Pancreas (tissue), 10 donors: ENCODE measurements around the gene KARS1. TPM values are rescaled to one million over a fixed set of nuclear protein-coding genes. Genes with fewer than 3 reads are reported as not detected.

Experiments
- ATAC-seq, 4 donors: fragments of 200-7000 bp; cut with Tn5 transposase; one replicate each; pipeline versions ENCODE4 v1.8.0 to v1.9.1; 2020; ENCODE audit warnings: mild to moderate bottlenecking in 4 of 4, moderate library complexity in 4 of 4
- DNase-seq, 6 donors: peaks; one replicate each; pipeline ENCODE4 v3.0.0-alpha.2; 2020
- FAIRE-seq: peaks from 2 replicates; lab custom pipeline; 2012; peaks lifted over from hg19 to GRCh38; lab: Jason Lieb, UNC
- H3K27ac ChIP-seq, 4 donors: fragments of 200-600 bp; sonication (generic); 1 replicate in 3 of 4; 2 replicates in 1 of 4; pipeline versions ENCODE4 v1.5.0 to v1.8.0; 2020
- H3K27me3 ChIP-seq, 4 donors: fragments of 200-600 bp; one replicate each; pipeline ENCODE4 v1.8.0; 2021
- H3K36me3 ChIP-seq, 3 donors: fragments of 200-600 bp; sonication (generic) in 1 of 3; one replicate each; pipeline versions ENCODE4 v1.5.0 to v1.8.0; 2020 to 2021
- H3K4me1 ChIP-seq, 3 donors: fragments of 200-600 bp; one replicate each; pipeline ENCODE4 v1.8.0; 2021
- H3K4me3 ChIP-seq, 4 donors: fragments of 200-600 bp; sonication (generic) in 2 of 4; one replicate each; pipeline versions ENCODE4 v1.5.0 to v1.8.0; 2020 to 2021
- H3K9me3 ChIP-seq, 4 donors: fragments of 200-600 bp; one replicate each; pipeline ENCODE4 v1.8.0; 2021
- WGBS, 2 donors: extraction: QIAGEN DNeasy Blood & Tissue Kit; methylation state at CpG; one replicate each; pipeline ENCODE4 v1.1.7; 2013; 5-methylcytosine and 5-hydroxymethylcytosine counted together
- intact Hi-C, 3 donors: fragments of 100-400 bp; cut with DNase I; formaldehyde crosslinking; loops; one replicate each; pipeline versions ENCODE4 v1.11.1 to v1.14.2; 2022
- polyA plus RNA-seq, 2 donors: library from polyadenylated mRNA; stranded (reverse); fragments of 200-250 nt; gene quantifications; one replicate each; pipeline ENCODE4 v1.2.3, GENCODE V29; 2013
- total RNA-seq, 6 donors: library from RNA; stranded (reverse); fragmentation: NEBNext Ultra II Directional in 4 of 6; extraction: Animal tissue kit (Norgen Biotek cat#: 25700) in 4 of 6; gene quantifications; one replicate each; pipeline versions ENCODE4 v1.2.1 to v1.2.4, GENCODE V29; 2021 to 2023
- TF ChIP-seq, protein P1 (sequence below), 4 donors: fragments of 200-600 bp; sonication (generic) in 3 of 4; IDR thresholded peaks; one replicate each; pipeline versions ENCODE4 v1.5.0 to v1.8.0; 2021; ENCODE audit warnings: antibody characterized with exemption in 4 of 4
- donor health status: healthy with polysubstance abuse.
- donor health status: DM: no; HTN: no; CAD: no; lungs with moderate emphysema.
- donor health status: DM: no; HTN: no; CAD: no.
- donor health status: control.
- donor health status: control.
- donor health status: Bipolar disorder and iron deficiency.
- donor health status: DM: yes; HTN: yes; CAD: no.
- donor health status: DM: no; HTN: no; CAD: no.
- donor health status: DM: no; HTN: no; CAD: no.
- donor health status: DM: yes; HTN: yes; CAD: no.

Gene KARS1
- total and polyA plus RNA-seq, 8 donors = 47.2 to 70.7 (median 58.5) TPM

- intact Hi-C loops = no loop called here
- WGBS, 2 donors = 92% methylated on average over 7 of the region's 7 CpGs
- TF ChIP-seq, protein P1, sequence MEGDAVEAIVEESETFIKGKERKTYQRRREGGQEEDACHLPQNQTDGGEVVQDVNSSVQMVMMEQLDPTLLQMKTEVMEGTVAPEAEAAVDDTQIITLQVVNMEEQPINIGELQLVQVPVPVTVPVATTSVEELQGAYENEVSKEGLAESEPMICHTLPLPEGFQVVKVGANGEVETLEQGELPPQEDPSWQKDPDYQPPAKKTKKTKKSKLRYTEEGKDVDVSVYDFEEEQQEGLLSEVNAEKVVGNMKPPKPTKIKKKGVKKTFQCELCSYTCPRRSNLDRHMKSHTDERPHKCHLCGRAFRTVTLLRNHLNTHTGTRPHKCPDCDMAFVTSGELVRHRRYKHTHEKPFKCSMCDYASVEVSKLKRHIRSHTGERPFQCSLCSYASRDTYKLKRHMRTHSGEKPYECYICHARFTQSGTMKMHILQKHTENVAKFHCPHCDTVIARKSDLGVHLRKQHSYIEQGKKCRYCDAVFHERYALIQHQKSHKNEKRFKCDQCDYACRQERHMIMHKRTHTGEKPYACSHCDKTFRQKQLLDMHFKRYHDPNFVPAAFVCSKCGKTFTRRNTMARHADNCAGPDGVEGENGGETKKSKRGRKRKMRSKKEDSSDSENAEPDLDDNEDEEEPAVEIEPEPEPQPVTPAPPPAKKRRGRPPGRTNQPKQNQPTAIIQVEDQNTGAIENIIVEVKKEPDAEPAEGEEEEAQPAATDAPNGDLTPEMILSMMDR (IDR thresholded peaks at IDR 0.05) = no peak
Measured at GRCh38 chr16:75579281-75579834, 68.1 kb downstream of the KARS1 start.

DNA sequence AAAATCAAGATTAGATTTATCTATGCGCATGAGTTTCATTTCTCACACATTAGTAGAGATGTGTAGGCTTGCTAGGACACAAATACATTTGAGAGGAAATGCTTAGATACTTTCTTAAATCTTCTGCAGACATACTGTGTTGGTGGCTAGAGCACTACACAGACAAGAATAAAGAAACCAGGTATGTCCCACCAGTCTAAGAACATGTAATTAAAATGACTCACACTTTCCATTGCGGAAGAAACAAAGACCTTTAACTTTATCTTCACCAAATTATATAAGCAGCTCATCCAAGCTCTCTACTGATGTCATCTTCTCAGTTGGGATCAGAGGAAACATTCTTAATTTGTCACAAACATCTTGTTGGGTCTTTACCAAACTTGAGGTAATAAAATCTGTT lies 68.7 kb downstream of the KARS1 start:
- no peak for FAIRE-seq
- no peak overlapping the region for H3K4me3 ChIP-seq
- H3K27me3 ChIP-seq = no peaks in the 10 kb centered on the region
- TF ChIP-seq, protein P1 (IDR thresholded peaks at IDR 0.05) = no peak
- intact Hi-C loops = no loop called here
- 94 to 95% methylated on average over 2 of the region's 2 CpGs for WGBS, 2 donors
- H3K9me3 ChIP-seq = no peaks in the 10 kb centered on the region
- DNase-seq = no peak
- ATAC-seq = no peak
- H3K4me1 ChIP-seq = no peaks in the 10 kb centered on the region
- H3K36me3 ChIP-seq = peaks cover 0 to 43% (median under 1%) of the 10 kb centered on the region in 3 donors
- no peak overlapping the region for H3K27ac ChIP-seq

More at GRCh38 chr16:75579281-75579834, 68.1 kb downstream of the KARS1 start:
- Histone ChIP-seq H3K27ac (no peak overlapping the region), H3K9me3 (no peaks in the 10 kb centered on the region), H3K36me3 (peaks cover 0 to 38% (median 0%) of the 10 kb centered on the region in 3 donors), H3K4me3 (no peak overlapping the region), H3K4me1 (no peaks in the 10 kb centered on the region), H3K27me3 (no peaks in the 10 kb centered on the region)
- ATAC-seq (no peak), FAIRE-seq (no peak), DNase-seq (no peak)

GRCh38 chr16:75578212-75578611 lies 69.3 kb downstream of the KARS1 start:
- FAIRE-seq (no peak), DNase-seq (no peak), ATAC-seq (no peak)
- Histone ChIP-seq H3K36me3 (peaks cover 0 to 47% (median 5%) of the 10 kb centered on the region in 3 donors), H3K9me3 (no peaks in the 10 kb centered on the region), H3K4me3 (no peak overlapping the region), H3K4me1 (no peaks in the 10 kb centered on the region), H3K27ac (no peak overlapping the region), H3K27me3 (no peaks in the 10 kb centered on the region)
- intact Hi-C loops = no loop called here
- WGBS, 2 donors = 94 to 96% methylated on average over 7 of the region's 7 CpGs
- TF ChIP-seq, protein P1 (IDR thresholded peaks at IDR 0.05) = no peak

Other genes with a start within 250 kb of the KARS1 start
- 10 to 100 TPM; 19.3 to 28.6 (median 22.1) TPM for gene CFDP1, start 214.2 kb downstream of the KARS1 start, total RNA-seq
- gene CFDP1, start 214.2 kb downstream of the KARS1 start, polyA plus RNA-seq = 10 to 100 TPM; 33.3 to 57.5 TPM
- 10 to 100 TPM in 1 of 6 donors, 1 to 10 TPM in 5; 7.1 to 12.6 (median 8.8) TPM for gene TMEM170A, start 183.0 kb downstream of the KARS1 start, total RNA-seq
- gene TMEM170A, start 183.0 kb downstream of the KARS1 start, polyA plus RNA-seq = 1 to 10 TPM; 4.3 to 5.7 TPM
- under 1 TPM in 5 of 6 donors, not detected in 1; 0.06 to 0.25 (median 0.13) TPM for gene CHST6, start 152.2 kb downstream of the KARS1 start, total RNA-seq
- under 1 TPM in 1 of 2 donors, not detected in 1; under 0.01 TPM for gene CHST6, start 152.2 kb downstream of the KARS1 start, polyA plus RNA-seq
- gene CHST5, start 111.6 kb downstream of the KARS1 start, total RNA-seq = under 1 TPM in 5 of 6 donors, not detected in 1; 0.06 to 0.28 (median 0.13) TPM
- under 1 TPM; 0.15 to 0.16 TPM for gene CHST5, start 111.6 kb downstream of the KARS1 start, polyA plus RNA-seq
- 1 to 10 TPM; 2.5 to 5.3 (median 4.1) TPM for gene TMEM231, start 91.4 kb downstream of the KARS1 start, total RNA-seq
- 1 to 10 TPM; 3.0 to 6.6 TPM for gene TMEM231, start 91.4 kb downstream of the KARS1 start, polyA plus RNA-seq
- 10 to 100 TPM; 29.9 to 61.2 (median 34.3) TPM for gene GABARAPL2, start 81.3 kb downstream of the KARS1 start, total RNA-seq
- gene GABARAPL2, start 81.3 kb downstream of the KARS1 start, polyA plus RNA-seq = 100 to 1,000 TPM in 1 of 2 donors, 10 to 100 TPM in 1; 44.1 to 117 TPM
- 10 to 100 TPM in 5 of 6 donors, 1 to 10 TPM in 1; 9.2 to 20.5 (median 15.9) TPM for gene ADAT1, start 24.4 kb downstream of the KARS1 start, total RNA-seq
- 10 to 100 TPM in 1 of 2 donors, 1 to 10 TPM in 1; 9.4 to 14.4 TPM for gene ADAT1, start 24.4 kb downstream of the KARS1 start, polyA plus RNA-seq
- gene TERF2IP, start 108 bp upstream of the KARS1 start, total RNA-seq = 10 to 100 TPM; 14.6 to 32.1 (median 20.1) TPM
- 10 to 100 TPM; 27.7 to 69.7 TPM for gene TERF2IP, start 108 bp upstream of the KARS1 start, polyA plus RNA-seq
- not detected for gene CPHXL2, start 29.3 kb upstream of the KARS1 start, total RNA-seq
- not detected for gene CPHXL2, start 29.3 kb upstream of the KARS1 start, polyA plus RNA-seq
- not detected for gene DUXB, start 53.8 kb upstream of the KARS1 start, total RNA-seq
- not detected for gene DUXB, start 53.8 kb upstream of the KARS1 start, polyA plus RNA-seq
- not detected for gene CPHXL, start 78.8 kb upstream of the KARS1 start, total RNA-seq
- not detected for gene CPHXL, start 78.8 kb upstream of the KARS1 start, polyA plus RNA-seq